SW480 (cell line): Measurements from ENCODE around the gene ANKRD1.

Experiments used
- DNase-seq: peaks from one replicate; pipeline ENCODE4 v3.0.0-alpha.2; 2016; ENCODE audit warnings: low spot score

The ANKRD1 gene

DNA sequence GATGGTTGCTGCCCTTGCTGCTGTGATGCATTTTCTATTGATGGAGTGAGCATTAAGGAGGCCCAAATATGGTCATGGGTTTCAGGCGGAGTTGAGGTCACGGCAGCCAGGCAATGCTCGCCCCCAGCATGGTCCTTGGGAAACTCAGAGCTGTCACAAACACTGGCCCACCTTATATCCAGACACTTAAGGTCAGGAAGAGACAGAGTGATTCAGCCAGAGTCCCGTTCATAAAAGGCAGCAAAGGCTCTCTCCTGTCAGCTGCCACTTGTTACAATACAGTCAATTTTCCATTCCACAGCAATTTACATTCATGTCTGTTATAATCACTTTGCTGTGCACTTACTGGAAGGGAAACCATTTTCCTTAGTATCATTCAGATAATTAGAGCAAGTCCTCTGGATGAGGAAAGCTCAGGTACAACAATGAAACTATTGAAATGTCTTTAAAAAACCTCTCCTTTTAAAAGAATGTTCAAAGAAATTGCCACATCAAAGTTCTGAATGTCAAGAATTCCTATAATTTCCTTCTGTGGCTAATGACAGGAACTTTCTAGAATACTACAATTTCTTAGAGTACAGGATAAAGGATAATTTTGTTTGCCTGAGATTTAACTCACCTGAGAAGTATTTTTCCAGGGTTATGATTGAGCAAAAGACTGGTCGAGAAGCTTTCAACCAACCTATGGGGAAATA, 14.8 kb upstream of the ANKRD1 start:
- DNase-seq, result peak; percentile 53

- peak; percentile 87 for DNase-seq
Observed at GRCh38 chr10:90930971-90931871, 10.3 kb upstream of the ANKRD1 start.

GRCh38 chr10:90930070-90930837, 9.4 kb upstream of the ANKRD1 start:
- peak; percentile 65 for DNase-seq

GRCh38 chr10:90929179-90929578, 8.3 kb upstream of the ANKRD1 start:
- DNase-seq, result peak; percentile 48

DNA sequence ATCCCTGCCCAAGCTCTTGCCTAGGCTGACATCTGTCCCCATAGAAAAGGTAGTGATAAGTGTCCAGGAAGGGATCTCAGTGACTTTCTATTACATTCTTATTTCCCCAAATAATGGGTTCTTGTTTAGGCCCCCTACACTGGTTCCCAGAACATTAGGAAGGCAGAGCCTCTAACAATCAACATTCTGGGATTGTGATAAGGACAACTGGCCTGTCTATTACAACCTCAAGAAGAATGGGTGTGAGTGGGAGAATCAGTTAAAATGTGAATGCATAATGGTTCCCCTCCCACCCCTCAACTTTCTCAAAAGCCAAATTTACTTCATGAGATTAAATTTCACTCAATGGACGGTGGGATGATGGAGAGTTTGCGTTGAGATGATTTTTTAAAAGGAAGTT, 6.4 kb upstream of the ANKRD1 start:
- DNase-seq, result no peak

DNA sequence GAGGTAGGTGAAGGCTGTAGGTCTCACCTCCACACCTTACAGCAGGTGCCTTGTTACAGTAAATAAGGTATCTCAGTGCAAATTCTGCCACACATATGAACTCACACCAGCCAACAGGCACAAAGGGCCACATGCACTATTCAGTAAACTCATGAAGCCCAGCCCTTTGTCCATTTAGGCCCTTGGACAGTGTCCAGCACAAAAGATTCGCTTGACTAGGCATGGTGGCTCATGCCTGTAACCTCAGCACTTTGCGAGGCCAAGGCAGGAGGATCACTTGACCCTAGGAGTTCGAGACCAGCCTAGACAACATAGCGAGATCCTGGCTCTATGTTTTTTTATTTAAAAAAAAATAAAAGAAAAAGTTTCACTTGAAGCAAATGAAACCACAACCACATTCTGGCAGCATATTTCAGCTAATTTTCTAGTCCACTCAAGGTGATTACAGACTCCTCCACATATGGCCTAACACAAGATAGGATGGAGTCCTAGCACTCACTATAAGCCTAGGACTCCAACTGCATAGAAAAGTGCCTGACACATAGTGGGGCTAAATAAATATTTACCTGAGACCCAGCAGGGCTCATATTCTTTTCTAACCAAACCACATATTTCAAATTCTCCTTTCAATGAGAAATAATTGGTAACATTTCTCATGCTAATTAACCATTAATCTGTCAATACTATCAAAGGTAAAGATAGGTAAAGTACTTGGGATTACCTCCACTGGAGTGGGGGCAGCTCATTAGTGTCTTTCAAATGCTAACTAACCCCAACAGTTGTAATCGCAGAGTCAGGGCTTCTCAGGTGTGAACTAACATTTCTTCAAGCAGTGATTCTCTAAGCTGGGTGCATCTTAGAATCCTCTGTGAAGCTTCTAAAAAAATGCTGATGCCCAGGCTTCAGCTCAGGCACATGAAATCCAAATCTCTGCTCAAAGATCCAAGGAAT, 4.5 kb upstream of the ANKRD1 start:
- DNase-seq, result no peak

- no peak for DNase-seq
Observed at GRCh38 chr10:90924552-90924951, 3.7 kb upstream of the ANKRD1 start.

- no peak for DNase-seq
Observed at GRCh38 chr10:90923111-90923731, 2.3 kb upstream of the ANKRD1 start.

DNA sequence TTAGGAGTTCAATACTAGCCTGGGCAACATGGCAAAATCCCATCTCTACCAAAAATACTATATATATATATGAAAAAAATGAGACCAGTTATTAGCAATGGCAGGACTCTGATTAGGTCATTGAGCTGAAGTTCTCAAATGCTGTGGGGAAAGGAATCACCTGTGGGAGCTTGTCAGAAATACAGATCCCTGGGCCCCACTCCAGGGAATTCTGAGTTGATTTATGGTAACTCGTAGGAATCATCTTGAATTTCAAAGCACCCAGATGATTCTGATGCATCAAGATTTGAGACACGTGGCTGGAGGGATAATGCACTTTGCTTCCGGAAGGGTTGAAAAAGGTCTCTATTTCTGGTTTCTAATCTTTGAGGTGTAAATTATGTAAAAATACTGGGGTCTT, 1.0 kb upstream of the ANKRD1 start:
- DNase-seq, result no peak

DNA sequence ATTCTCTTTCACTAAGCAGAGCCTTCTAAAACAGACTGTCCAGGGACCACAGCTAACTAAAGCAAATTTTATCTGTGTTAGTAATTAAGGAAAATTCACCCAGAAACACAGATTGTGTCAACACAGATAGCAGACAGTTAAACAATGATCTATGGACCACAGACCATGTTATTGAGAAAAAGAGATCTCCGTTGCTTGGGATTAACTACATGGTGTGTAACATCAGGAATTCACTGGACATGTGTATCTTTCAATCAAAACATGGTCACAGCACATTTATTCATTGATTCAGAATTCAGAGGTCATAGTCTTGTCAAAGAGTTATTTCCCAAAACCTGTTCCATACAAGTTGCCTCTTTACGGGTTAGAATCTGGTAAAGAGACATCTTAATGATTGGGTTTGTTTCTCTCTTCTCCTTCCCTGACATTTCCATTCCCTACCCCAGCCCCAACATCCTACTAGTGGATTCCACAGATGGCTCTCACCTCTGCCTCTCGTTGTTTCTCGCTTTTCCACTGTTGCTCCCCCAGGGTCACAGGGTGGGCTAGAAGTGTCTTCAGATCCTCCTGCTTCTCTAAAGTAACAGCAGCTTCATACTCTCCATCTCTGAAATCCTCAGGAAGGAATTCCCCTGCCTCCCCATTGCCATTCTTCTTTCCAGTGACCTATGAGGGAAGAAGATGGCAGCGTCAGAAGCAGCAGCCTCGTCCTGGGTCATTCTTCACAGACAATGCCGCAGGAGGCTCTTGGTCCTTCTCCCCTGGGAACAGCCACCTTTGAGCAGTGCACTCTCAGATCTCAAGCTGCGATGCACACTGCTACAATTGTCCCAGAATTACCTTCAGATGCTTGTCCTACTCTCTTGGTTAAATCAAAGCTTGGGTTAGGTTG, 958 bp downstream of the ANKRD1 start:
- DNase-seq, result no peak

DNA sequence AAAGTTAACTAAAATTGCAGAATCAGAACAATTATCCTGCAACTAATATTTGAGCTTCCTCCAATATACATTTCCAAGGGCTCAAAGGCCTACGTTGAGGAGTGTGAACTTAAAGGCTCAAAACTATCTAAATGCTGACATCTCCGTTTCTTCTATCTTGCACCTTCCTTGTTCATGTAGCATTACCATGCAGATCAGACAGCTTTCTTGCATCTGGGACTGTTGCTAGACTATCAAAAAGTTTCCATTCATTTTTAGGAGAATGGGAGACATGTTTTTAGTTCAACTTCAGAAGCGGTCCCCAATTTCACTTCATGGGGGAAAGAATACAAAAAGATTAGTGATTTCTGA, 2.9 kb downstream of the ANKRD1 start:
- no peak for DNase-seq

DNA sequence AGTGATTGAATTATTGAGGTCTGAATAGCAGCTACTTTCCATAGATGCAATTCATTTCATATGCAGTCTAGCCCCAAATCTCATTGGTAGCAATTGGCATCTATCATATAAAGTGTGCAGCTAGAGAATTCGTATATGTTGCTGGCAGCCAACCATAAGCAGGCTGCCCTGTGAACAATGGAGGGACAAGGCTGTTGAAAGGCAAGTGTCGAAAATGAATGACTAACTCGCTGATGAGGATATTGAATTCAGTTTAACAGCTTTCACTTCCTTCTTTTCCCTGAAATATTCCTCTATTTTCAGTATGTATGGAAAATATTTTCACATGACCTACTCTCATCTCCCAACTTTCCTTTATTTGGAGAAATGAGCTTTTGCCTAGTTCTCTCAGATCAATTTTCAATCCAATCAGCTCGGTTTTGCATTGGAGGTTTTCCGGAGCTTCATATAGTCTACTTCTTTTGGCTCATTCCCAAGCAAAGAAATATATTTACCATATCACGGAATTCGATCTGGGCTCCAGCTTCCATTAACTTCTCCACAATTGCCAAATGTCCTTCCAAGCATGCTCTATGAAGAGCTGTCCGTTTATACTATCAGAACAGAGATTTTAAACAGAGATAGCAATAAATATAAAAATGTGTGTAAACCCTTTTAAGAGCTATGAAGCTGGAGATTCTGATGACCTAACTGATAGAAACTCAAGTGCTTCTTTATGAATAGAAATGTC, 3.5 kb downstream of the ANKRD1 start:
- DNase-seq, result no peak

- no peak for DNase-seq
Observed at GRCh38 chr10:90916392-90917237, 4.3 kb downstream of the ANKRD1 start.

- DNase-seq, result no peak
Observed at GRCh38 chr10:90915766-90916075, 5.2 kb downstream of the ANKRD1 start.

DNA sequence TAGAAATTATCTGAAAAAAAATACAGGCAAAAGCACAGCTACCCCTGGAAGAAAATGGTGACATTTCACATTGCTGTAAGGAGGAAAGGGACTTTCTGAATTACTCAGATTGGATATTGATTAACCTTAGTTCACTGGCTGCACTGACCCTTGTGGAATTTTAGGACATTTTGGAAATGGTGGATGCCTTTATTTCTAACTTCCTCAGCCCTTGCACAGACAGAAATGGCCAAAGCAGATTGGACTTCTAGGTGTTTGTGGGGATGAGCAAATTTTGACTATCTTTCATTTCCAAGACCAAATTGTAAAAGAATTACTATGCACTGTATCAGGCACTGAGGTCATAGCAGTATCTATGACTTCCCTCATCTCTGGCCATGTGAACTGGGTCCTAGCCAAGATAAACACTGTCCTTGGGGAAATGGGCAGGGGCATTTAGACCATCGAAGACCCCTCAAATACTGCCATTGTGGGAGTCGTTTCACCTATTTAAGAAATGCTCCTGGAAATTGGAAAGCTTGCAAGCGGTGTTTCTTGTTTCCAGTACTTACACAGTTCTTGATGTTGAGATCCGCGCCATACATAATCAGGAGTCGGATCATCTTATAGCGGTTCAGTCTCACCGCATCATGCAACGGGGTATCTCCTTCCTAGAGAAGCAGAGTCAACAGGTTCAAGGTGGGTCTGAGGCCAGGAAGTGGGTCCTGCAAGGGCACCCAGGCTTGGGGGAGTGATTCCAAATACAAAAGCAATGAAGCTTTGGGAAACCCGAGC, 5.7 kb downstream of the ANKRD1 start:
- DNase-seq, result no peak

DNA sequence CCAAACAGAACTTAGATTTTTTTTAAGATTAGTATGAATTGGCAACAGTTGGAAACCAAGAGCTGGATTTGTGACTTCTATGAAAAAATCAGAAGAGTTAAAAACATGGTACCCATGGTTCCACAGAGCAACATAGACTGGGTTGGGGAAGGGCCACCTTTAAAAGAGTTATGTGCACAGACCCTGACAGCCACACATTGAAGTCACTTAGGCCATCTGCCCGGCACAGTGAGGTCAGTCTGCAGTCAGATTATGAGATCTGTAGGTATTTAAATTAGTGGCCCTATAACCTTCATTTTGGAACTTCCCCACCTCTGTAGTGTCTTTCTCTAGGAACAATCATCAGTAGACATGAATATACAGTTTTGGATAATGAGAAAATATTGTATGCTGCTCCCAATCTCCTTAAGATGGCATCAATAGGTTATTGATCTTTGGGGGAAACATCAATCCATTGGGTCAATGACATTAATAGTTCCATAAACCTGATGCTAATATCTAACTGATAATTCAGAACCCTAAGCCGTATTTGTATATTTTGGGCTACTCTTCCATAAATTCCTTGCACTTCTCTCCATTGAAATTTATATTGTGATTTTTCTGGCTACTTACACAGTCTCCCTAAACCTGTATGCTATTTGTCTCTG, 7.0 kb downstream of the ANKRD1 start:
- DNase-seq, result no peak

- no peak for DNase-seq
Observed at GRCh38 chr10:90912854-90913479, 7.9 kb downstream of the ANKRD1 start.
